ENCODE data around the gene SPIRE2. TPM values are rescaled to one million over a fixed set of nuclear protein-coding genes. Genes with fewer than 3 reads are reported as not detected.

SPIRE2 gene
- total and polyA plus RNA-seq, 2 of the 4 experiments (the other 2 are of a cell fraction): 0.72 to 1.9 TPM

DNA sequence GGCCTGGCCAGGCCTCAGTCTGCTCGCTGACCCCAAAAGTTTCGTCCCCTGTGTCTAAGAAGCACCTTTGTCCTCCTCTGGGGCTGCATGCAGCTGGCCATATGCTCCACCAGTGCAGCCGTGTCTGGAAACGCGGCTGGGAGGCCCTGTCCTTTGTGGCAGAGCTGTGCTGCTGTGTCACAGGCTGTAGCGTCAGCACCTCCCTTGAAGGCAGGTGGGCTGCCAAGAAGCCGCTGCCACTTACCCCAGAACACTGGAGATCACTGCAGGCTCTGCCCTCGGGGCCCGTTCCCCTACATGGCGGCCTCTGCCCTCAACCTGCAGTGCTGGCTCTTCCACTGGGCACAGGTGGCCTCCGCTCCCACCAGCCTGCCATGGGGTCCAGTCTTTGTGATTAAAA is 74.7 kb downstream of the SPIRE2 start:
- no peak overlapping the region for H3K27ac ChIP-seq (ENCODE audit: insufficient read depth, low read length)
- ChIA-PET POLR2A (ENCODE audit: unreplicated experiment) (no interaction called here), CTCF (no interaction called here)
- no peak overlapping the region for H3K14ac ChIP-seq (replicated peaks; ENCODE audit: low read depth, low read length)
- no peaks in the 10 kb centered on the region; the same call in none of the 2 replicates for H4K20me1 ChIP-seq (ENCODE audit: insufficient read depth, low read length)
- no peak overlapping the region for H2AK5ac ChIP-seq (ENCODE audit: low read depth, low read length)
- no peak overlapping the region for H4K8ac ChIP-seq (ENCODE audit: low read depth in 2 of 2, low read length in 2 of 2)
- no peak overlapping the region for H3K18ac ChIP-seq (ENCODE audit: low read depth, low read length)
- no peak overlapping the region for H2BK20ac ChIP-seq (ENCODE audit: low read depth, low read length)
- no peak overlapping the region for H3K9ac ChIP-seq (ENCODE audit: low read depth, low read length)
- peaks cover 75% of the 10 kb centered on the region for H3K36me3 ChIP-seq (ENCODE audit: control insufficient read depth, insufficient read depth, low read length)
- H2BK120ac ChIP-seq (ENCODE audit: low read depth, low read length): no peak overlapping the region
- H2AFZ ChIP-seq (replicated peaks; ENCODE audit: low read length, poor library complexity): no peak overlapping the region
- BruUV-seq (replicated peaks): no TSS peak
- 86% methylated on average over 10 of the region's 11 CpGs; no CpG with 5 or more reads in 1 of the 2 experiments for whole genome bisulfite sequencing, 2 experiments (ENCODE audit: extremely low coverage in 2 of 2, insufficient read length in 1 of 2)
- H2AK9ac ChIP-seq (replicated peaks; ENCODE audit: low read depth, low read length, poor library complexity): no peak overlapping the region
- no peaks in the 10 kb centered on the region for H3K9me1 ChIP-seq (ENCODE audit: insufficient read depth, low read length)
- H3K4me3 ChIP-seq (ENCODE audit: insufficient read depth, low read depth, low read length): no peak overlapping the region
- intact Hi-C loops (cut with micrococcal nuclease): no loop called here
- dilution Hi-C loops (cut with HindIII; ENCODE audit: low sequenced_read_pairs, unreplicated experiment): no loop called here
- H3K4me2 ChIP-seq (ENCODE audit: low read depth, low read length): no peak overlapping the region
- DNase-seq (no peak), ATAC-seq (ENCODE audit: low read depth) (no peak)
- H3K4ac ChIP-seq (ENCODE audit: low read depth, low read length): no peak overlapping the region
- in situ Hi-C loops (cut with MboI; ENCODE audit: low sequenced_read_pairs): no loop called here
- H2BK15ac ChIP-seq (ENCODE audit: low read depth, low read length): no peak overlapping the region
- no peaks in the 10 kb centered on the region for H3K9me3 ChIP-seq (ENCODE audit: control insufficient read depth, insufficient read depth, low read length)
- no peak overlapping the region for H4K91ac ChIP-seq (ENCODE audit: insufficient read depth, low read depth, low read length)
- H3K4me1 ChIP-seq (ENCODE audit: control insufficient read depth, insufficient read depth, low read length): no peaks in the 10 kb centered on the region
- no peak overlapping the region for H3K56ac ChIP-seq (ENCODE audit: extremely low read depth, insufficient read depth, low read length)
- no peak for TF ChIP-seq RCOR1 (IDR thresholded peaks at IDR 0.05; ENCODE audit: insufficient replicate concordance, low read length)
- TF ChIP-seq CHD1 (IDR thresholded peaks at IDR 0.05; ENCODE audit: low read depth, low read length): no peak
- TF ChIP-seq MXI1 (IDR thresholded peaks at IDR 0.05; ENCODE audit: borderline replicate concordance, low read depth, low read length): no peak
- TF ChIP-seq, protein P1, sequence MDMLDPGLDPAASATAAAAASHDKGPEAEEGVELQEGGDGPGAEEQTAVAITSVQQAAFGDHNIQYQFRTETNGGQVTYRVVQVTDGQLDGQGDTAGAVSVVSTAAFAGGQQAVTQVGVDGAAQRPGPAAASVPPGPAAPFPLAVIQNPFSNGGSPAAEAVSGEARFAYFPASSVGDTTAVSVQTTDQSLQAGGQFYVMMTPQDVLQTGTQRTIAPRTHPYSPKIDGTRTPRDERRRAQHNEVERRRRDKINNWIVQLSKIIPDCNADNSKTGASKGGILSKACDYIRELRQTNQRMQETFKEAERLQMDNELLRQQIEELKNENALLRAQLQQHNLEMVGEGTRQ (IDR thresholded peaks at IDR 0.05; ENCODE audit: low read depth, low read length): no peak
- no peak for TF ChIP-seq MAFK (IDR thresholded peaks at IDR 0.05; ENCODE audit: low read depth, low read length)
- TF ChIP-seq BHLHE40 (IDR thresholded peaks at IDR 0.05; ENCODE audit: low read depth, low read length): no peak
- no peak for TF ChIP-seq NFE2L2 (IDR thresholded peaks at IDR 0.05; ENCODE audit: low read depth, low read length)
- no peak for TF ChIP-seq RAD21 (IDR thresholded peaks at IDR 0.05; ENCODE audit: low read length)
- TF ChIP-seq, protein P2, sequence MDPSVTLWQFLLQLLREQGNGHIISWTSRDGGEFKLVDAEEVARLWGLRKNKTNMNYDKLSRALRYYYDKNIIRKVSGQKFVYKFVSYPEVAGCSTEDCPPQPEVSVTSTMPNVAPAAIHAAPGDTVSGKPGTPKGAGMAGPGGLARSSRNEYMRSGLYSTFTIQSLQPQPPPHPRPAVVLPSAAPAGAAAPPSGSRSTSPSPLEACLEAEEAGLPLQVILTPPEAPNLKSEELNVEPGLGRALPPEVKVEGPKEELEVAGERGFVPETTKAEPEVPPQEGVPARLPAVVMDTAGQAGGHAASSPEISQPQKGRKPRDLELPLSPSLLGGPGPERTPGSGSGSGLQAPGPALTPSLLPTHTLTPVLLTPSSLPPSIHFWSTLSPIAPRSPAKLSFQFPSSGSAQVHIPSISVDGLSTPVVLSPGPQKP (IDR thresholded peaks at IDR 0.05; ENCODE audit: borderline replicate concordance, low read depth, low read length): no peak
- no peak for TF ChIP-seq SMC3 (IDR thresholded peaks at IDR 0.05; ENCODE audit: low read depth, low read length)
- H3K79me1 ChIP-seq (ENCODE audit: low read depth in 1 of 2, low read length in 2 of 2): peaks cover 3 to 16% of the 10 kb centered on the region in 2 experiments
- H4K5ac ChIP-seq (ENCODE audit: low read depth, low read length): no peak overlapping the region
- no peak overlapping the region for H2BK5ac ChIP-seq (ENCODE audit: low read depth, low read length, poor library complexity, severe bottlenecking)
- H3K27me3 ChIP-seq (ENCODE audit: control insufficient read depth, insufficient read depth, low read length): no peaks in the 10 kb centered on the region
- no peak overlapping the region for H3K23ac ChIP-seq (ENCODE audit: low read depth, low read length)

Data from IMR-90 (cell line).